PC-9 (cell line): ENCODE results near the gene STOML3. TPM values are rescaled to one million over a fixed set of nuclear protein-coding genes. Genes with fewer than 3 reads are reported as not detected.
A peak's percentile ranks its signal among the peaks of the same experiment; 100 is the strongest.

Source experiments
- BruUV-seq: library from RNA; stranded (reverse); fragments of 400-500 nt; replicated peaks from 2 replicates; lab custom pipeline; 2021; lab: Mats Ljungman, UMichigan
- CTCF ChIA-PET: fragments of 300-600 bp; sonication (Branson Sonifier 250); formaldehyde crosslinking; loops from one replicate; lab custom pipeline; 2022; ENCODE audit warnings: antibody characterized with exemption; lab: Charles Lee
- POLR2A ChIA-PET: fragments of 300-600 bp; sonication (Branson Sonifier 250); formaldehyde crosslinking; loops from one replicate; lab custom pipeline; 2022; ENCODE audit warnings: antibody characterized with exemption; ENCODE audit not compliant: unreplicated experiment; lab: Charles Lee
- DNase-seq, 2 experiments: peaks; one replicate each; pipeline versions ENCODE4 v3.0.0 to v3.0.0-alpha.2; 2015 to 2022; ENCODE audit warnings: mixed read lengths in 1 of 2
- H2AFZ ChIP-seq: fragments of 200-600 bp; sonication (generic); 2 replicates; pipeline ENCODE4 v1.8.1; 2017; ENCODE audit warnings: antibody characterized with exemption
- H3F3A ChIP-seq: fragments of 200-600 bp; sonication (generic); 2 replicates; pipeline ENCODE4 v1.8.1; 2017; ENCODE audit warnings: antibody characterized with exemption, mild to moderate bottlenecking, low read depth; ENCODE audit not compliant: insufficient read depth
- H3K27ac ChIP-seq: fragments of 200-600 bp; sonication (generic); 2 replicates; pipeline ENCODE4 v1.6.1; 2016; ENCODE audit warnings: mixed run types
- H3K27me3 ChIP-seq: fragments of 200-600 bp; sonication (generic); 2 replicates; pipeline ENCODE4 v1.6.1; 2016; ENCODE audit warnings: low read depth, mixed run types; ENCODE audit not compliant: insufficient read depth
- H3K36me3 ChIP-seq: fragments of 200-600 bp; sonication (generic); 2 replicates; pipeline ENCODE4 v1.6.1; 2016; ENCODE audit warnings: low read depth, mixed run types
- H3K4me1 ChIP-seq: fragments of 200-600 bp; sonication (generic); replicated peaks from 2 replicates; pipeline ENCODE4 v1.6.1; 2016; ENCODE audit warnings: mixed run types; ENCODE audit not compliant: insufficient read depth
- H3K4me2 ChIP-seq: fragments of 200-600 bp; sonication (generic); 2 replicates; pipeline ENCODE4 v1.6.1; 2017; ENCODE audit warnings: mixed run types
- H3K4me3 ChIP-seq: fragments of 200-600 bp; sonication (generic); 2 replicates; pipeline ENCODE4 v1.6.1; 2016; ENCODE audit warnings: mixed run types
- H3K79me2 ChIP-seq: fragments of 200-600 bp; sonication (generic); 2 replicates; pipeline ENCODE4 v1.6.1; 2017; ENCODE audit warnings: low read depth, mixed run types
- H3K9me2 ChIP-seq: fragments of 200-600 bp; sonication (generic); 2 replicates; pipeline ENCODE4 v1.8.1; 2017; ENCODE audit warnings: mild to moderate bottlenecking; ENCODE audit not compliant: insufficient read depth
- H3K9me3 ChIP-seq: fragments of 200-600 bp; sonication (generic); 2 replicates; pipeline ENCODE4 v1.8.1; 2016; ENCODE audit warnings: low read depth; ENCODE audit not compliant: insufficient read depth
- H4K20me1 ChIP-seq: fragments of 200-600 bp; sonication (generic); 2 replicates; pipeline ENCODE4 v1.8.1; 2017; ENCODE audit not compliant: insufficient read depth
- CTCF ChIP-seq: fragments of 200-600 bp; sonication (generic); conservative IDR thresholded peaks from 2 replicates; pipeline ENCODE4 v1.6.1; 2017; ENCODE audit warnings: mixed run types, antibody characterized with exemption, mild to moderate bottlenecking, moderate library complexity
- EZH2 ChIP-seq: fragments of 200-600 bp; sonication (generic); IDR thresholded peaks from 2 replicates; pipeline ENCODE4 v1.8.0; 2017; ENCODE audit warnings: antibody characterized with exemption, low read depth
- intact Hi-C: fragments of 100-400 bp; cut with micrococcal nuclease; formaldehyde crosslinking; loops from one replicate; pipeline ENCODE4 v1.10.0; 2022; ENCODE audit not compliant: unreplicated experiment
- total RNA-seq: library from RNA; stranded (reverse); gene quantifications from 2 replicates; pipeline ENCODE4 v1.2.3, GENCODE V29; 2021

Gene STOML3
- total RNA-seq, 1 experiment from 2014 or later = not detected

GRCh38 chr13:38952827-38953226, 37.8 kb downstream of the STOML3 start:
- H3K9me2 ChIP-seq = no peaks in the 10 kb centered on the region
- POLR2A ChIA-PET = no interaction called here
- H3K4me2 ChIP-seq = no peak overlapping the region

DNA sequence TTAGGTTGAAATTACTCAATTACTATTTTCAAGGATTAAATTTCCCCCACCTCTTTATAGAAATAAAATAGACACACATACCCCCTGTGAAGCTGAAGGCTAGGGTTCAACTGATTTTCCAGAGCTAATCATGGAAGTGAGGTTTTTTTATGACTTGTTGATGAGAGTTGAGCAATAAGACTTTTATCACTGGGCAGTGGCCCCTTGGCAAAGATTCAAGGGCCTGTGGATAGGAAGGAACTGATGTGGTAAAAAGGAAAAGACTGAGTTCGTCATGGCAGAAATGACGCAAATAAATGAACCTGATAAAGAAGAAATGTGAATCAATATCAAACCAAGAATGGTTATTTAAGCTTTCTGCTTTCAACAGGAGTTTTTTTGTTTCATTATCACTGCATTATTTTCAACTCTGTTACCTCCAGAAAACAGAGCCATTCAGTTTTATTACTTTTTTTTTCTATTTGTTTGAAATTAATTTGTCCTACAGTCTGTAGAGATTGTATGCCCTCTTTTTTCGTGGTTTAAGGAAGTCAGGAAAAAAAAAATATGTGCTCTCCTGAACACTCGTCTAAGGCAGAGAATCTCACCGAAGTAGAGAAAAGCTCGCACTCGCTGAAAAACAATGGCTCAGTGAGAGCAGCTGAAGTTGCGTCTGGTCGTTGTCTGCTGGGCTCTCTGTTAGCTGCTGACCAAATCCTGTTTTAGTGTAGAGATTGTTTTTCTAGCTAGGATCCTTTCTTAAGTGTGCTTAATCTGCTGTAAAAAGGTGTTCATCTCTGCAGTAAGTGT, 38.9 kb downstream of the STOML3 start:
- no peak overlapping the region for H3K4me2 ChIP-seq
- no peak for DNase-seq
- intact Hi-C loops = no loop called here
- H3K9me3 ChIP-seq = no peaks in the 10 kb centered on the region
- H3K4me1 ChIP-seq = no peaks in the 10 kb centered on the region
- CTCF ChIA-PET = no interaction called here
- H3K27me3 ChIP-seq = no peaks in the 10 kb centered on the region
- BruUV-seq = no TSS peak
- no peaks in the 10 kb centered on the region for H3K9me2 ChIP-seq
- H4K20me1 ChIP-seq = no peaks in the 10 kb centered on the region
- TF ChIP-seq EZH2 (no peak), CTCF (no peak)
- no peaks in the 10 kb centered on the region for H3F3A ChIP-seq
- H3K36me3 ChIP-seq = no peaks in the 10 kb centered on the region
- POLR2A ChIA-PET = no interaction called here
- H3K79me2 ChIP-seq = no peaks in the 10 kb centered on the region
- no peak overlapping the region for H2AFZ ChIP-seq
- no peak overlapping the region for H3K27ac ChIP-seq
- H3K4me3 ChIP-seq = no peak overlapping the region

More at GRCh38 chr13:38952827-38953226, 37.8 kb downstream of the STOML3 start:
- H4K20me1 ChIP-seq = no peaks in the 10 kb centered on the region
- TF ChIP-seq CTCF (no peak), EZH2 (no peak)
- no peak overlapping the region for H3K4me3 ChIP-seq
- CTCF ChIA-PET = no interaction called here
- H3K27me3 ChIP-seq = no peaks in the 10 kb centered on the region
- no peaks in the 10 kb centered on the region for H3K4me1 ChIP-seq
- no peak overlapping the region for H3K27ac ChIP-seq
- BruUV-seq = no TSS peak
- no peaks in the 10 kb centered on the region for H3K79me2 ChIP-seq
- no peaks in the 10 kb centered on the region for H3K36me3 ChIP-seq
- peak in 1 of 2 experiments; percentile 45 for DNase-seq
- no peaks in the 10 kb centered on the region for H3F3A ChIP-seq
- intact Hi-C loops = no loop called here
- no peak overlapping the region for H2AFZ ChIP-seq
- no peaks in the 10 kb centered on the region for H3K9me3 ChIP-seq

GRCh38 chr13:38950987-38951386, 39.6 kb downstream of the STOML3 start:
- Histone ChIP-seq H3K9me2 (no peaks in the 10 kb centered on the region), H2AFZ (no peak overlapping the region), H3K27ac (no peak overlapping the region), H3K4me1 (no peaks in the 10 kb centered on the region), H3F3A (no peaks in the 10 kb centered on the region), H3K4me2 (no peak overlapping the region), H3K36me3 (no peaks in the 10 kb centered on the region), H3K4me3 (no peak overlapping the region), H3K79me2 (no peaks in the 10 kb centered on the region), H3K27me3 (no peaks in the 10 kb centered on the region), H3K9me3 (no peaks in the 10 kb centered on the region), H4K20me1 (no peaks in the 10 kb centered on the region)
- TF ChIP-seq EZH2 (no peak), CTCF (no peak)
- POLR2A ChIA-PET = no interaction called here
- intact Hi-C loops = no loop called here
- no peak for DNase-seq
- BruUV-seq = no TSS peak
- CTCF ChIA-PET = no interaction called here
